ENCODE data around the gene PLA2G2F. TPM values are rescaled to one million over a fixed set of nuclear protein-coding genes. Genes with fewer than 3 reads are reported as not detected.

The PLA2G2F gene
- total RNA-seq, 1 donor from 2014 or later, result not detected

DNA sequence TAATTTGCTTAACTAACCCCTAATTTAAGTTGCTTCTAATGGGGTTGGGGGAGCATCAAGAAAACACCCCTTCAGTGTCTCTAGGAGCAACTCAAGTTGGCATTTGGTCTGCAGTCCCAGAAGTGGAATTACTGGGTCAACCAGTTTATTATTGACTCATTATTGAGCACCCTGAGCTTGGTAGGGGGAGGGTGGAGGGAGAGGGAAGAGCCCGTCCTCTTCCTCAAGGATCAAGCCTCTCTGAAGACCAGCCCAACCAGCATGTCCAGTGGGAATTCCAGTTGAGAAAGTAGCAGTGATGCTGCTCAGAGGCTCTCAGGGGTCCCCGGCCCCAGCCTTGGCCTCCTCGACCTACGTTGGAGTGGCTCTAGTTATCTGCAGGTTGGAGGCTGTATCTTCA, 2.1 kb upstream of the PLA2G2F start:
- TF ChIP-seq, protein P1, sequence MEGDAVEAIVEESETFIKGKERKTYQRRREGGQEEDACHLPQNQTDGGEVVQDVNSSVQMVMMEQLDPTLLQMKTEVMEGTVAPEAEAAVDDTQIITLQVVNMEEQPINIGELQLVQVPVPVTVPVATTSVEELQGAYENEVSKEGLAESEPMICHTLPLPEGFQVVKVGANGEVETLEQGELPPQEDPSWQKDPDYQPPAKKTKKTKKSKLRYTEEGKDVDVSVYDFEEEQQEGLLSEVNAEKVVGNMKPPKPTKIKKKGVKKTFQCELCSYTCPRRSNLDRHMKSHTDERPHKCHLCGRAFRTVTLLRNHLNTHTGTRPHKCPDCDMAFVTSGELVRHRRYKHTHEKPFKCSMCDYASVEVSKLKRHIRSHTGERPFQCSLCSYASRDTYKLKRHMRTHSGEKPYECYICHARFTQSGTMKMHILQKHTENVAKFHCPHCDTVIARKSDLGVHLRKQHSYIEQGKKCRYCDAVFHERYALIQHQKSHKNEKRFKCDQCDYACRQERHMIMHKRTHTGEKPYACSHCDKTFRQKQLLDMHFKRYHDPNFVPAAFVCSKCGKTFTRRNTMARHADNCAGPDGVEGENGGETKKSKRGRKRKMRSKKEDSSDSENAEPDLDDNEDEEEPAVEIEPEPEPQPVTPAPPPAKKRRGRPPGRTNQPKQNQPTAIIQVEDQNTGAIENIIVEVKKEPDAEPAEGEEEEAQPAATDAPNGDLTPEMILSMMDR (IDR thresholded peaks at IDR 0.05; ENCODE audit: unreplicated experiment), result no peak
- Mint-ChIP-seq H3K9me3 (ENCODE audit: unreplicated experiment) (no peaks in the 10 kb centered on the region), H3K4me1 (ENCODE audit: unreplicated experiment) (no peaks in the 10 kb centered on the region), H3K27me3 (ENCODE audit: unreplicated experiment) (peaks cover 2% of the 10 kb centered on the region), H3K27ac (ENCODE audit: unreplicated experiment) (no peak overlapping the region), H3K36me3 (ENCODE audit: low read depth, unreplicated experiment) (peaks cover 3% of the 10 kb centered on the region), H3K4me3 (ENCODE audit: unreplicated experiment) (no peak overlapping the region)
- DNase-seq (ENCODE audit: low spot score), result no peak

DNA sequence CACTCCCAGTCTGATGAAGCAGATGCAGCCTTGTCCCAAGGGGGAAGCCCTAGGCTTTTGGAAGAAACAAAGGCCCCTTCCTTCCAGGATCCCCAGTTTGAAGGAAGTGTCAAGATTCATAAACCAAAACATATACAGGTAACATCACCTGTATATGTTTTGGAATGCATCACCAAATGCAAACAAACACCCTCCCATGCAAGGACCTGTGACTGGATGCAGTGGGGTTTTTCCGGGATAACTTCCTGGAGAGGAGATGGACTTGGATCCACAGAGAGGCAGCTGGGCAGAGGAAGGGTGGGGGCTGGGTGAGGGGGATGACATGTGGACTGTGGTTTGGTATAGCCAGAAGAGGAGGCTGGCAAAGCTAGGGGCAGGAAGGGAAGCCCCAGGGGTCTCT, 1.5 kb upstream of the PLA2G2F start:
- no peak overlapping the region for H3K27ac Mint-ChIP-seq (ENCODE audit: unreplicated experiment)
- no peak overlapping the region for H3K4me3 Mint-ChIP-seq (ENCODE audit: unreplicated experiment)
- no peaks in the 10 kb centered on the region for H3K36me3 Mint-ChIP-seq (ENCODE audit: low read depth, unreplicated experiment)
- H3K9me3 Mint-ChIP-seq (ENCODE audit: unreplicated experiment), result no peaks in the 10 kb centered on the region
- TF ChIP-seq, protein P1 (IDR thresholded peaks at IDR 0.05; ENCODE audit: unreplicated experiment), result no peak
- no peak for DNase-seq (ENCODE audit: low spot score)
- peaks cover 3% of the 10 kb centered on the region for H3K27me3 Mint-ChIP-seq (ENCODE audit: unreplicated experiment)
- H3K4me1 Mint-ChIP-seq (ENCODE audit: unreplicated experiment), result no peaks in the 10 kb centered on the region

DNA sequence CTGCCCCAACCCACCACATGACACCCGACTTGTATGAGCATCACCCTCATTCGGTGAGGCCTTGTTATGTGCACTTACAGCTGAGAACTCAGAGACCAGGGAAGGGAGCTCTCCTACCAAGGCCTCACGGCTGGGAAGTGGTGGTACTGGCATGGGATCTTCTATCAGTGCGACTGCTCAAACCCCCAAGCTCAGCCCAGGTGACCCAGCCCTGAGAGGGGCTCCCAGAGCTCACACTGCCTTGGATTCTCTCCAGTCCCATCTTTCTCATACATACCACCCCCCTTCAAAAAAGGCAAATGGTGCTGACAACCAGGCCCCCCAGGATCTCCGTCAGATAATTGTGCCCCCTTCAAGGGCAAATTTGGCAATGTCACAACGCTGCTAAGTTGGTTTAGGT, 777 bp upstream of the PLA2G2F start:
- Mint-ChIP-seq H3K9me3 (ENCODE audit: unreplicated experiment) (no peaks in the 10 kb centered on the region), H3K27me3 (ENCODE audit: unreplicated experiment) (peaks cover 5% of the 10 kb centered on the region), H3K36me3 (ENCODE audit: low read depth, unreplicated experiment) (no peaks in the 10 kb centered on the region), H3K4me3 (ENCODE audit: unreplicated experiment) (no peak overlapping the region), H3K4me1 (ENCODE audit: unreplicated experiment) (no peaks in the 10 kb centered on the region), H3K27ac (ENCODE audit: unreplicated experiment) (no peak overlapping the region)
- TF ChIP-seq, protein P1 (IDR thresholded peaks at IDR 0.05; ENCODE audit: unreplicated experiment), result no peak
- DNase-seq (ENCODE audit: low spot score), result no peak

DNA sequence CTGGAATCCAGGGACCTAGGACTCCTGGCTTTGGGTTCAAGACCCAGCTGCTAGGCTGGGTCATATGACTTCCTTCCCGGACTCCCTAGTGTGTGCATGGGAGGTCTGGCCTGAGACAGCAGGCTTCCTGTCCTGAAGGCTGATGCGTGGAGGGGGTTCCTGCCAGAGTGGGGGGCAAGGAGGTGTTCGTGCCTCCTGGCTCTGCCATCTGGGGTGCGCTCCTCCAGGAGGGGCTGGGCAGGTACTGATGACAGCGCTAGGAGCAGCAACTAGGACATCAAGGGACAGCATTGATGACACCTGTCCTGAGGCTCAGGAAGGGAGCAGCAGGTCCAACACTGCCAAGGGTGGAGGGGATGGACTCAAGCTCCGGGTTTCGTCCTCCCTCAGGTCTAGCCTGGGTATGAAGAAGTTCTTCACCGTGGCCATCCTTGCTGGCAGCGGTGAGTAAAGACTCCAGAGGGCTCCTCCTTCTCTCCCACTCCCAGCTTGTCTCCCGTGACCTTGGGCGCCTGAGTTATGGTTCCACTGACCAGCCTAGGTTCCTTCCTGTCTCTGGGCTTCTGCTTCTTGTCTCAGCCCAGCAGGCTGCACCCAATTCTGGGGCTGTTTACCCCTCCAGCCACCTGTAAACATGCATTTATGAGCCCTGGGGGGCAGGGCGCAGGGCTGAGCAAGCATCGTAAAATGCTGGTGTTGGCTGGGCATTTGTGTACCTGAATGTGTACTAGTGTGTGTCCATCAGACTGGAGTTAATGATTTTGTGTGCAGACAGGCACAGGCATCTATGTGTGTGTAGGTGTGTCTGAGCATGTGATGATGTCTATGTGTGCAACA, 871 bp downstream of the PLA2G2F start:
- Mint-ChIP-seq H3K36me3 (ENCODE audit: low read depth, unreplicated experiment) (no peaks in the 10 kb centered on the region), H3K27ac (ENCODE audit: unreplicated experiment) (no peak overlapping the region), H3K27me3 (ENCODE audit: unreplicated experiment) (peaks cover 5% of the 10 kb centered on the region), H3K9me3 (ENCODE audit: unreplicated experiment) (no peaks in the 10 kb centered on the region), H3K4me3 (ENCODE audit: unreplicated experiment) (no peak overlapping the region), H3K4me1 (ENCODE audit: unreplicated experiment) (no peaks in the 10 kb centered on the region)
- DNase-seq (ENCODE audit: low spot score), result no peak
- TF ChIP-seq, protein P1 (IDR thresholded peaks at IDR 0.05; ENCODE audit: unreplicated experiment), result no peak

DNA sequence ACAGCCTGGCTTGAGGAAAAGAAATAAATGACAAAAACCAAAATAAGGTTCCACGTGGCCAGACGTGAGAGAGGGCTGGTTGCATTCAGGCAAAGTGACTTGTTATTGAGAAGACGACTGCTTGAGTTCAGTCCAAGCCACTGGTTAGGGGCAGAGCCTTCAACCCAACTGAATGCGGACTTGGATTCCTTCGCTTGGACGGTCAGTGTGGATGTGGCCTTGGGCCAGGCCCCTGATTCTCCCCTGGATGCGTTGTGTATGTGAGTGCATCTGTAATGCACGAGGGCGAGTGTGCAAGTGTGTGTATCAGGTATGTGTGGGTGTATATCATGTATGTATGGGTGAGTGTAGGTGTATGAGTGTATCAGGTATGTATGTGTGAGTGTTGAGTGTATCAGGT, 1.9 kb downstream of the PLA2G2F start:
- no peaks in the 10 kb centered on the region for H3K9me3 Mint-ChIP-seq (ENCODE audit: unreplicated experiment)
- H3K4me3 Mint-ChIP-seq (ENCODE audit: unreplicated experiment), result no peak overlapping the region
- H3K36me3 Mint-ChIP-seq (ENCODE audit: low read depth, unreplicated experiment), result no peaks in the 10 kb centered on the region
- peaks cover 5% of the 10 kb centered on the region for H3K27me3 Mint-ChIP-seq (ENCODE audit: unreplicated experiment)
- TF ChIP-seq, protein P1 (IDR thresholded peaks at IDR 0.05; ENCODE audit: unreplicated experiment), result no peak
- DNase-seq (ENCODE audit: low spot score), result no peak
- no peak overlapping the region for H3K27ac Mint-ChIP-seq (ENCODE audit: unreplicated experiment)
- H3K4me1 Mint-ChIP-seq (ENCODE audit: unreplicated experiment), result no peaks in the 10 kb centered on the region
